SKM-1 treated with dmso at 0.1 percent for 144 hours (cell line): ENCODE data around the gene MYH11.

ENCODE experiments used
- DNase-seq: peaks from one replicate; lab custom pipeline; 2025; ENCODE audit not compliant: unreplicated experiment; lab: John Stamatoyannopoulos, UW

Gene MYH11

GRCh38 chr16:15779664-15780351, 77.0 kb downstream of the MYH11 start:
- no peak for DNase-seq

GRCh38 chr16:15778999-15779614, 77.7 kb downstream of the MYH11 start:
- no peak for DNase-seq

- DNase-seq = no peak
Observed at GRCh38 chr16:15778204-15778743, 78.6 kb downstream of the MYH11 start.

GRCh38 chr16:15777533-15778203, 79.2 kb downstream of the MYH11 start:
- DNase-seq = no peak

GRCh38 chr16:15776572-15776971, 80.3 kb downstream of the MYH11 start:
- DNase-seq = no peak

GRCh38 chr16:15775663-15776304, 81.0 kb downstream of the MYH11 start:
- DNase-seq = no peak

- DNase-seq = no peak
Observed at GRCh38 chr16:15775209-15775608, 81.6 kb downstream of the MYH11 start.

GRCh38 chr16:15773968-15774367, 82.9 kb downstream of the MYH11 start:
- no peak for DNase-seq

GRCh38 chr16:15772579-15773293, 84.1 kb downstream of the MYH11 start:
- DNase-seq = no peak

- DNase-seq = no peak
Observed at GRCh38 chr16:15771694-15772093, 85.1 kb downstream of the MYH11 start.

- no peak for DNase-seq
Observed at GRCh38 chr16:15770512-15770911, 86.3 kb downstream of the MYH11 start.

GRCh38 chr16:15770107-15770506, 86.7 kb downstream of the MYH11 start:
- no peak for DNase-seq

GRCh38 chr16:15769239-15769638, 87.6 kb downstream of the MYH11 start:
- no peak for DNase-seq

GRCh38 chr16:15768201-15768600, 88.6 kb downstream of the MYH11 start:
- DNase-seq = no peak

- no peak for DNase-seq
Observed at GRCh38 chr16:15766918-15767317, 89.9 kb downstream of the MYH11 start.

- peak; percentile 38 for DNase-seq
Observed at GRCh38 chr16:15765880-15766279, 90.9 kb downstream of the MYH11 start.

GRCh38 chr16:15765116-15765515, 91.7 kb downstream of the MYH11 start:
- DNase-seq = no peak

GRCh38 chr16:15764112-15764511, 92.7 kb downstream of the MYH11 start:
- DNase-seq = no peak

- no peak for DNase-seq
Observed at GRCh38 chr16:15760129-15760528, 96.7 kb downstream of the MYH11 start.

- no peak for DNase-seq
Observed at GRCh38 chr16:15759070-15759469, 97.8 kb downstream of the MYH11 start.
